Endothelial cell of umbilical vein (primary cell): ENCODE results near the gene ZNF618. TPM values are rescaled to one million over a fixed set of nuclear protein-coding genes. Genes with fewer than 3 reads are reported as not detected.

Experiments used
- BruUV-seq: library from RNA; stranded (reverse); fragments of 400-500 nt; replicated peaks from 2 replicates; lab custom pipeline; 2021; lab: Mats Ljungman, UMichigan
- CTCF ChIA-PET: fragments of 300-600, 350-600 bp; sonication (Branson Sonifier 250); formaldehyde crosslinking; loops from one replicate; lab custom pipeline; 2021; ENCODE audit warnings: antibody characterized with exemption, inconsistent platforms; lab: Charles Lee
- POLR2A ChIA-PET: fragments of 300-600, 350-600 bp; sonication (Branson Sonifier 250); formaldehyde crosslinking; loops from one replicate; lab custom pipeline; 2021; ENCODE audit warnings: antibody characterized with exemption, inconsistent platforms; lab: Charles Lee
- DNase-seq: peaks from one replicate; pipeline ENCODE4 v3.0.0-alpha.2; 2011; ENCODE audit warnings: low read depth, low spot score
- FAIRE-seq: peaks from 2 replicates; lab custom pipeline; 2011; peaks lifted over from hg19 to GRCh38; lab: Jason Lieb, UNC
- H2AFZ ChIP-seq: 2 replicates; pipeline ENCODE4 v1.6.0; 2012; ENCODE audit warnings: low read depth, low read length, control low read depth, inconsistent platforms
- H3K27ac ChIP-seq: 2 replicates; pipeline ENCODE4 v1.5.1; 2011; ENCODE audit warnings: low read depth, mild to moderate bottlenecking, control low read depth, low read length, moderate library complexity; ENCODE audit not compliant: insufficient read depth
- H3K27me3 ChIP-seq, 2 experiments: 2 replicates each; pipeline versions ENCODE4 v1.6.0 to v1.6.1; 2011; ENCODE audit warnings: low read length in 2 of 2, mixed read lengths in 1 of 2; ENCODE audit not compliant: control insufficient read depth in 2 of 2, insufficient read depth in 2 of 2
- H3K36me3 ChIP-seq, 2 experiments: 2 replicates in 1 of 2; 3 replicates in 1 of 2; pipeline ENCODE4 v1.5.1; 2011; ENCODE audit warnings: low read length in 2 of 2, mild to moderate bottlenecking in 1 of 2, moderate library complexity in 1 of 2; ENCODE audit not compliant: control insufficient read depth in 2 of 2, insufficient read depth in 2 of 2; ENCODE audit errors: extremely low read depth in 1 of 2
- H3K4me1 ChIP-seq: 3 replicates; pipeline ENCODE4 v1.5.1; 2011; ENCODE audit warnings: mild to moderate bottlenecking, low read length; ENCODE audit not compliant: control insufficient read depth, insufficient read depth; ENCODE audit errors: extremely low read depth
- H3K4me2 ChIP-seq: 2 replicates; pipeline ENCODE4 v1.6.1; 2011; ENCODE audit warnings: low read length, control low read depth, mixed read lengths; ENCODE audit not compliant: insufficient read depth
- H3K4me3 ChIP-seq, 3 experiments: fragments of 200-600 bp in 1 of 3; sonication (generic), shearing (Covaris generic) in 1 of 3; replicated peaks in 1 of 3; 2 replicates each; pipeline ENCODE4 v1.5.1; 2011 to 2016; ENCODE audit warnings: control low read depth in 3 of 3, low read length in 3 of 3, mild to moderate bottlenecking in 2 of 3, inconsistent platforms in 1 of 3, low read depth in 1 of 3, moderate library complexity in 1 of 3; ENCODE audit not compliant: insufficient read depth in 1 of 3
- H3K79me2 ChIP-seq: 2 replicates; pipeline ENCODE4 v1.6.0; 2012; ENCODE audit warnings: low read length, inconsistent platforms; ENCODE audit not compliant: control insufficient read depth, insufficient read depth
- H3K9ac ChIP-seq: replicated peaks from 2 replicates; pipeline ENCODE3; 2011; ENCODE audit warnings: low read length, control low read depth; ENCODE audit not compliant: insufficient read depth; ENCODE audit errors: extremely low read depth
- H3K9me1 ChIP-seq: replicated peaks from 3 replicates; pipeline ENCODE4 v1.6.0; 2011; ENCODE audit warnings: mild to moderate bottlenecking, low read length; ENCODE audit not compliant: control insufficient read depth, insufficient read depth; ENCODE audit errors: extremely low read depth
- H3K9me3 ChIP-seq: replicated peaks from 2 replicates; pipeline ENCODE4 v1.5.1; 2012; ENCODE audit warnings: low read length, inconsistent platforms; ENCODE audit not compliant: control insufficient read depth, insufficient read depth
- H4K20me1 ChIP-seq: replicated peaks from 2 replicates; pipeline ENCODE3; 2011; ENCODE audit warnings: mild to moderate bottlenecking, low read length; ENCODE audit not compliant: control insufficient read depth, insufficient read depth; ENCODE audit errors: extremely low read depth
- CTCF ChIP-seq, 2 donors: IDR thresholded peaks; 1 replicate in 1 of 2; 2 replicates in 1 of 2; pipeline ENCODE4 v1.5.1; 2011; ENCODE audit warnings: low read length in 2 of 2, mild to moderate bottlenecking in 2 of 2, moderate library complexity in 2 of 2, control low read depth in 1 of 2, inconsistent platforms in 1 of 2, low read depth in 1 of 2; ENCODE audit not compliant: insufficient read depth in 1 of 2; ENCODE audit errors: extremely low read depth in 1 of 2
- EZH2 ChIP-seq: IDR thresholded peaks from 2 replicates; pipeline ENCODE4 v1.6.1; 2012; ENCODE audit warnings: borderline replicate concordance, low read depth, mild to moderate bottlenecking, moderate library complexity, low read length, inconsistent platforms; ENCODE audit not compliant: severe bottlenecking
- FOS ChIP-seq: IDR thresholded peaks from 2 replicates; pipeline ENCODE4 v1.6.1; 2011; ENCODE audit warnings: mild to moderate bottlenecking, low read length, moderate library complexity, borderline replicate concordance; ENCODE audit not compliant: insufficient read depth
- GATA2 ChIP-seq: IDR thresholded peaks from 2 replicates; pipeline ENCODE4 v1.7.0; 2011; ENCODE audit warnings: low read depth, mild to moderate bottlenecking, moderate library complexity, mixed read lengths, low read length; ENCODE audit not compliant: insufficient read length, insufficient read depth
- JUN ChIP-seq: IDR thresholded peaks from 2 replicates; pipeline ENCODE4 v1.6.1; 2011; ENCODE audit warnings: borderline replicate concordance, low read depth; ENCODE audit not compliant: insufficient read length, insufficient read depth
- MAX ChIP-seq: IDR thresholded peaks from 2 replicates; pipeline ENCODE4 v1.6.1; 2011; ENCODE audit not compliant: insufficient read depth, insufficient read length
- MYC ChIP-seq: IDR thresholded peaks from one replicate; pipeline ENCODE4 v1.6.1; 2011; ENCODE audit warnings: mild to moderate bottlenecking, low read depth, low read length
- POLR2A ChIP-seq: IDR thresholded peaks from 2 replicates; pipeline ENCODE4 v1.6.1; 2012; ENCODE audit warnings: low read depth, mild to moderate bottlenecking, control low read depth, low read length
- POLR2AphosphoS5 ChIP-seq: IDR thresholded peaks from 2 replicates; pipeline ENCODE4 v1.6.1; 2012; ENCODE audit warnings: low read depth, mild to moderate bottlenecking, control low read depth, low read length, moderate library complexity; ENCODE audit not compliant: insufficient read depth
- dilution Hi-C: fragments of 300-500 bp; cut with MboI; formaldehyde crosslinking; loops from one replicate; pipeline ENCODE4 v1.15.0; 2019; ENCODE audit warnings: low sequenced_read_pairs; ENCODE audit not compliant: extremely low pct_ligation_motif_present
- intact Hi-C: fragments of 100-400 bp; cut with micrococcal nuclease; formaldehyde crosslinking; loops from one replicate; pipeline ENCODE4 v1.10.0; 2022
- polyA plus RNA-seq, 4 experiments: library from polyadenylated mRNA; depleted of rRNA in 3 of 4; stranded (reverse) in 3 of 4; unstranded in 1 of 4; fragments of >200 nt; gene quantifications; 2 replicates each; pipeline versions ENCODE4 v1.2.1 to v1.2.3, GENCODE V29; 2011 to 2012; ENCODE audit warnings: missing spikeins in 1 of 4
- total RNA-seq: library from RNA; stranded (reverse); gene quantifications from 2 replicates; pipeline ENCODE4 v1.2.3, GENCODE V29; 2021

The ZNF618 gene
- total and polyA plus RNA-seq, 2 donors (not counting 3 experiments of a cell fraction or from before 2014, with no cell fraction given), result 22.6 to 80.3 TPM

GRCh38 chr9:113890704-113891103 is 14.6 kb downstream of the ZNF618 start:
- Histone ChIP-seq H3K9me1 (no peaks in the 10 kb centered on the region), H3K27me3 (no peaks in the 10 kb centered on the region), H3K4me1 (peaks cover 21% of the 10 kb centered on the region), H3K79me2 (peaks cover 92% of the 10 kb centered on the region), H3K36me3 (peaks cover 0 to 3% of the 10 kb centered on the region in 2 experiments), H3K27ac (no peak overlapping the region), H4K20me1 (peaks cover 11% of the 10 kb centered on the region), H3K4me3 (no peak overlapping the region), H2AFZ (no peak overlapping the region), H3K9ac (no peak overlapping the region), H3K4me2 (no peak overlapping the region), H3K9me3 (no peaks in the 10 kb centered on the region)
- ChIA-PET CTCF (interaction anchor here (1.2 kb wide), 1 partner anchor 72 kb away, joined by 3 read pairs; no protein-coding TSS in a partner anchor), POLR2A (no interaction called here)
- intact Hi-C loops, result loop anchor here (5.0 kb wide), 1 partner anchor 37 kb away; no protein-coding TSS in a partner anchor
- FAIRE-seq (no peak), DNase-seq (no peak)
- TF ChIP-seq JUN, result no peak
- no TSS peak for BruUV-seq
- dilution Hi-C loops, result no loop called here

- TF ChIP-seq POLR2A (no peak), JUN (no peak), CTCF (IDR thresholded peaks at IDR 0.05; ENCODE audit: extremely low read depth in 1 of 2, insufficient read depth in 1 of 2, low read depth in 1 of 2, low read length in 2 of 2) (no peak), GATA2 (no peak), MAX (no peak), EZH2 (no peak), POLR2AphosphoS5 (no peak), FOS (no peak), MYC (no peak)
- POLR2A ChIA-PET, result no interaction called here
Measured at GRCh38 chr9:113892861-113893491, 16.9 kb downstream of the ZNF618 start.

More at GRCh38 chr9:113892861-113893491, 16.9 kb downstream of the ZNF618 start:
- dilution Hi-C loops (no loop called here), intact Hi-C loops (loop anchor here (5.0 kb wide), 1 partner anchor 34 kb away; no protein-coding TSS in a partner anchor)
- Histone ChIP-seq H3K4me1 (peaks cover 16% of the 10 kb centered on the region), H2AFZ (no peak overlapping the region), H3K4me2 (no peak overlapping the region), H3K9ac (no peak overlapping the region), H3K4me3 (no peak overlapping the region), H4K20me1 (peaks cover 11% of the 10 kb centered on the region), H3K79me2 (peaks cover 87% of the 10 kb centered on the region), H3K27me3 (no peaks in the 10 kb centered on the region), H3K36me3 (peaks cover 0 to 3% of the 10 kb centered on the region in 2 experiments), H3K27ac (no peak overlapping the region), H3K9me3 (no peaks in the 10 kb centered on the region), H3K9me1 (no peaks in the 10 kb centered on the region)
- FAIRE-seq (no peak), DNase-seq (no peak)
- CTCF ChIA-PET, result interaction anchor here (1.5 kb wide), 1 partner anchor 16 kb away, joined by 3 read pairs; no protein-coding TSS in a partner anchor
- BruUV-seq, result no TSS peak
